ENCODE measurements around the gene EXT2.

Gene EXT2

GRCh38 chr11:44267750-44268613 is 172.5 kb downstream of the EXT2 start:
- TF ChIP-seq CTCF (IDR thresholded peaks at IDR 0.05; ENCODE audit: low read depth, low read length, missing control alignments): no peak
- H3K4me3 ChIP-seq (ENCODE audit: low read depth, low read length): no peak overlapping the region

GRCh38 chr11:44268614-44269080 is 173.2 kb downstream of the EXT2 start:
- TF ChIP-seq CTCF (IDR thresholded peaks at IDR 0.05; ENCODE audit: low read depth, low read length, missing control alignments): no peak
- H3K4me3 ChIP-seq (ENCODE audit: low read depth, low read length): no peak overlapping the region
- DNase-seq (ENCODE audit: low read depth): no peak

More at GRCh38 chr11:44267750-44268613, 172.5 kb downstream of the EXT2 start:
- DNase-seq (ENCODE audit: low read depth): no peak

GRCh38 chr11:44269369-44270351 is 174.2 kb downstream of the EXT2 start:
- TF ChIP-seq CTCF (IDR thresholded peaks at IDR 0.05; ENCODE audit: low read depth, low read length, missing control alignments): no peak
- no peak for DNase-seq (ENCODE audit: low read depth)
- H3K4me3 ChIP-seq (ENCODE audit: low read depth, low read length): no peak overlapping the region

- no peak for TF ChIP-seq CTCF (IDR thresholded peaks at IDR 0.05; ENCODE audit: low read depth, low read length, missing control alignments)
- H3K4me3 ChIP-seq (ENCODE audit: low read depth, low read length): no peak overlapping the region
- no peak for DNase-seq (ENCODE audit: low read depth)
Observed at GRCh38 chr11:44270403-44271273, 175.2 kb downstream of the EXT2 start.

GRCh38 chr11:44271286-44271685 is 175.8 kb downstream of the EXT2 start:
- H3K4me3 ChIP-seq (ENCODE audit: low read depth, low read length): no peak overlapping the region
- no peak for DNase-seq (ENCODE audit: low read depth)
- no peak for TF ChIP-seq CTCF (IDR thresholded peaks at IDR 0.05; ENCODE audit: low read depth, low read length, missing control alignments)

GRCh38 chr11:44274404-44274803 is 178.9 kb downstream of the EXT2 start:
- no peak for TF ChIP-seq CTCF (IDR thresholded peaks at IDR 0.05; ENCODE audit: low read depth, low read length, missing control alignments)
- no peak overlapping the region for H3K4me3 ChIP-seq (ENCODE audit: low read depth, low read length)
- DNase-seq (ENCODE audit: low read depth): no peak

Data from GM12864 (cell line).